Measurements from ENCODE around the gene ANKFY1.

Gene ANKFY1

GRCh38 chr17:4157618-4158333 is 106.0 kb downstream of the ANKFY1 start:
- TF ChIP-seq, protein P1, sequence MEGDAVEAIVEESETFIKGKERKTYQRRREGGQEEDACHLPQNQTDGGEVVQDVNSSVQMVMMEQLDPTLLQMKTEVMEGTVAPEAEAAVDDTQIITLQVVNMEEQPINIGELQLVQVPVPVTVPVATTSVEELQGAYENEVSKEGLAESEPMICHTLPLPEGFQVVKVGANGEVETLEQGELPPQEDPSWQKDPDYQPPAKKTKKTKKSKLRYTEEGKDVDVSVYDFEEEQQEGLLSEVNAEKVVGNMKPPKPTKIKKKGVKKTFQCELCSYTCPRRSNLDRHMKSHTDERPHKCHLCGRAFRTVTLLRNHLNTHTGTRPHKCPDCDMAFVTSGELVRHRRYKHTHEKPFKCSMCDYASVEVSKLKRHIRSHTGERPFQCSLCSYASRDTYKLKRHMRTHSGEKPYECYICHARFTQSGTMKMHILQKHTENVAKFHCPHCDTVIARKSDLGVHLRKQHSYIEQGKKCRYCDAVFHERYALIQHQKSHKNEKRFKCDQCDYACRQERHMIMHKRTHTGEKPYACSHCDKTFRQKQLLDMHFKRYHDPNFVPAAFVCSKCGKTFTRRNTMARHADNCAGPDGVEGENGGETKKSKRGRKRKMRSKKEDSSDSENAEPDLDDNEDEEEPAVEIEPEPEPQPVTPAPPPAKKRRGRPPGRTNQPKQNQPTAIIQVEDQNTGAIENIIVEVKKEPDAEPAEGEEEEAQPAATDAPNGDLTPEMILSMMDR (IDR thresholded peaks at IDR 0.05; ENCODE audit: low read depth, low read length): no peak
- in situ Hi-C loops (cut with HindIII; ENCODE audit: low sequenced_read_pairs): no loop called here
- DNase-seq (ENCODE audit: low read depth, low spot score): no peak
- H3K4me3 ChIP-seq (ENCODE audit: low read depth, low read length): no peak overlapping the region

- TF ChIP-seq, protein P1 (IDR thresholded peaks at IDR 0.05; ENCODE audit: low read depth, low read length): peak; percentile 22
- in situ Hi-C loops (cut with HindIII; ENCODE audit: low sequenced_read_pairs): no loop called here
- DNase-seq (ENCODE audit: low read depth, low spot score): no peak
- no peak overlapping the region for H3K4me3 ChIP-seq (ENCODE audit: low read depth, low read length)
These were observed 106.9 kb downstream of the ANKFY1 start for GRCh38 chr17:4156750-4157381.

DNA sequence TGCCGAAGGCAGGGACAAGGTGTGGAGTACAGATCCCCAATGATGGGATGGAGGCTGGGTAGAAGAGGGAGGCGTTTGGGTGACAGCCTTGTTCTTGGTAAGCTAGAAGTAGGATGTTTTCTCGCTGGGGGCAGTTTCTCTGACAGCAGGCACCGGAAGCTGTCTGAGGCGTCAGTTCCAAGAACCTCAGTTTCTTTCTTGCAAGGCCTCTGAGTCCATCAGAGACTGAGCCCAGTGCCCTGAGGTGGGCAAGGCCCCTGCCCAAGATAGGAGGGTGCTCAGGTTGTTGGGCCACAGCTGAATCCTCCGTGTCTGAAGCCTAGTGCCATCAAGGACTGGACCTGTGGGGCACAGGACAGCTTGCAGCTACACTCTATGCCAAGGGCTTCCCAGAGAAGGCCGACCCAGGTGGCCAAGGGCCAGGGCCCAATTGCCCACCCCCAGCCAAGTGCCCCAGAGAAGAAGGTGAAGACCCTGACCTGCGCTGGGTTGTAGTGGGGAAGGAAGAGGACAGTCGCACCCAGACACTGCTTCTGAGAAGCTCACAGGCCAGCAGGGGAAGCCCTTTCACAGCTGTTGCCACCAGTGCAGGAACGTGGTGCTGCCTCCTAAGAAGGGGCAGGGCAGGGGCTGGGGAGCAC is 107.7 kb downstream of the ANKFY1 start:
- no peak overlapping the region for H3K4me3 ChIP-seq (ENCODE audit: low read depth, low read length)
- DNase-seq (ENCODE audit: low read depth, low spot score): no peak
- in situ Hi-C loops (cut with HindIII; ENCODE audit: low sequenced_read_pairs): no loop called here
- TF ChIP-seq, protein P1 (IDR thresholded peaks at IDR 0.05; ENCODE audit: low read depth, low read length): no peak

- no peak overlapping the region for H3K4me3 ChIP-seq (ENCODE audit: low read depth, low read length)
- DNase-seq (ENCODE audit: low read depth, low spot score): no peak
- TF ChIP-seq, protein P1 (IDR thresholded peaks at IDR 0.05; ENCODE audit: low read depth, low read length): no peak
- in situ Hi-C loops (cut with HindIII; ENCODE audit: low sequenced_read_pairs): no loop called here
These were observed 109.6 kb downstream of the ANKFY1 start for GRCh38 chr17:4154201-4154600.

- H3K4me3 ChIP-seq (ENCODE audit: low read depth, low read length): no peak overlapping the region
- DNase-seq (ENCODE audit: low read depth, low spot score): peak; percentile 42
- in situ Hi-C loops (cut with HindIII; ENCODE audit: low sequenced_read_pairs): no loop called here
- TF ChIP-seq, protein P1 (IDR thresholded peaks at IDR 0.05; ENCODE audit: low read depth, low read length): no peak
These were observed 111.3 kb downstream of the ANKFY1 start for GRCh38 chr17:4152471-4152870.

GRCh38 chr17:4150096-4150495 is 113.7 kb downstream of the ANKFY1 start:
- TF ChIP-seq, protein P1 (IDR thresholded peaks at IDR 0.05; ENCODE audit: low read depth, low read length): no peak
- DNase-seq (ENCODE audit: low read depth, low spot score): no peak
- H3K4me3 ChIP-seq (ENCODE audit: low read depth, low read length): no peak overlapping the region
- in situ Hi-C loops (cut with HindIII; ENCODE audit: low sequenced_read_pairs): no loop called here

Data from astrocyte of the spinal cord (primary cell).